ENCODE data around the gene ELAVL3. TPM values are rescaled to one million over a fixed set of nuclear protein-coding genes. Genes with fewer than 3 reads are reported as not detected.
"Not testable (repeated sequence)": the region's sequence is repeated elsewhere in the genome, so short reads cannot be mapped to it uniquely, and the experiment has no call there.

ELAVL3 gene
- total RNA-seq, 6 experiments from 2014 or later: not detected

DNA sequence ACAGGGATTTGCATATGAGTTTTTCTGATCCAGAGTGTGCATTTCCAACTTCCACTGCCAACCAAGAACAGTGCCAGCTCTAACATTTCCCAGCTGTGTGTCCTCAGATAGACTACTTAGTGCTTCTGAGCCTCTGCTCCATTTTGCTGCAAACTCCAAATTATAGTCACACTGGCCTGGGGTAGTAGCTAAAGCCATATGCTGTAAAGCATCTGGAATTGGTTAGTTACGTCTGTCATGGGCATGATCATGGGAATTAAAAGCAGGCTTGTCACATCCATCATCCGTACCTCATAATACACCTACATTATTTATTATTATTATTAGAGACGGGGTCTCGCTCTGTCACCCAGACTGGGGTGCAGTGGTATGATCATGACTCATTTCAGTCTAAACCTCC lies 7.1 kb downstream of the ELAVL3 start:
- Histone ChIP-seq H3K4me3 (no peak overlapping the region), H3K9me3 (no peaks in the 10 kb centered on the region), H3K4me1 (no peaks in the 10 kb centered on the region), H3K27me3 (no peaks in the 10 kb centered on the region), H3K36me3 (no peaks in the 10 kb centered on the region), H3K27ac (no peak overlapping the region)
- WGBS (ENCODE audit: insufficient coverage, low coverage, low lambda C conversion rate, missing lambda C conversion rate): 68% methylated on average over 4 of the region's 4 CpGs
- ATAC-seq (no peak), DNase-seq (no peak)
- no peak for TF ChIP-seq POLR2A (IDR thresholded peaks at IDR 0.05)
- TF ChIP-seq, protein P1, sequence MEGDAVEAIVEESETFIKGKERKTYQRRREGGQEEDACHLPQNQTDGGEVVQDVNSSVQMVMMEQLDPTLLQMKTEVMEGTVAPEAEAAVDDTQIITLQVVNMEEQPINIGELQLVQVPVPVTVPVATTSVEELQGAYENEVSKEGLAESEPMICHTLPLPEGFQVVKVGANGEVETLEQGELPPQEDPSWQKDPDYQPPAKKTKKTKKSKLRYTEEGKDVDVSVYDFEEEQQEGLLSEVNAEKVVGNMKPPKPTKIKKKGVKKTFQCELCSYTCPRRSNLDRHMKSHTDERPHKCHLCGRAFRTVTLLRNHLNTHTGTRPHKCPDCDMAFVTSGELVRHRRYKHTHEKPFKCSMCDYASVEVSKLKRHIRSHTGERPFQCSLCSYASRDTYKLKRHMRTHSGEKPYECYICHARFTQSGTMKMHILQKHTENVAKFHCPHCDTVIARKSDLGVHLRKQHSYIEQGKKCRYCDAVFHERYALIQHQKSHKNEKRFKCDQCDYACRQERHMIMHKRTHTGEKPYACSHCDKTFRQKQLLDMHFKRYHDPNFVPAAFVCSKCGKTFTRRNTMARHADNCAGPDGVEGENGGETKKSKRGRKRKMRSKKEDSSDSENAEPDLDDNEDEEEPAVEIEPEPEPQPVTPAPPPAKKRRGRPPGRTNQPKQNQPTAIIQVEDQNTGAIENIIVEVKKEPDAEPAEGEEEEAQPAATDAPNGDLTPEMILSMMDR (IDR thresholded peaks at IDR 0.05): no peak
- intact Hi-C loops (cut with DNase I): no loop called here

- WGBS (ENCODE audit: insufficient coverage, low coverage, low lambda C conversion rate, missing lambda C conversion rate): 56% methylated on average over 8 of the region's 8 CpGs
- ATAC-seq; intact Hi-C loops (cut with DNase I): not testable (repeated sequence)
These were observed 12.5 kb downstream of the ELAVL3 start for GRCh38 chr19:11468266-11468845.

DNA sequence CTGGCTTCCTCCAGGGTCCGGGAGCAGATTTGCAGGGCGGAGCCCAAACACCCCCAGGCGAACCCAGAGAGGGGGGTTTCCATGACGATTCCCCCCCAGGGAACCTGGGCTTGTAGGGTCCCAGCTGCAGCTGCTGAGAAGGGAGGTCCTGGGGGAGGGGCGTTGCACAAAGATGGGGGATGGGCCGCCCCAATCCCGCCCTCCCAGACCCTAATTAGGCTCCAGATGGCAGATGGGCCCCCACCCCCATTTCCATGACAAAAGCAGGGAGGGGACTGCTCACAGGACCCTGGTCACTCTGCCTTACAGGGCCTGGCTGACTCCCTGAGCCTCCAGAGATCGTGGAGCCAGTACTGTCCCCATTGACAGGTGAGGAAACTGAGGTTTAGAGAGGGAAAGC lies 15.2 kb downstream of the ELAVL3 start:
- no peak overlapping the region for H3K4me3 ChIP-seq
- WGBS (ENCODE audit: insufficient coverage, low coverage, low lambda C conversion rate, missing lambda C conversion rate): 39% methylated on average over 4 of the region's 8 CpGs
- intact Hi-C loops (cut with DNase I): no loop called here
- DNase-seq (no peak), ATAC-seq (no peak)
- no peak overlapping the region for H3K27ac ChIP-seq
- no peaks in the 10 kb centered on the region for H3K36me3 ChIP-seq
- H3K4me1 ChIP-seq: no peaks in the 10 kb centered on the region
- H3K27me3 ChIP-seq: no peaks in the 10 kb centered on the region
- no peaks in the 10 kb centered on the region for H3K9me3 ChIP-seq
- TF ChIP-seq, protein P1 (IDR thresholded peaks at IDR 0.05): no peak
- no peak for TF ChIP-seq POLR2A (IDR thresholded peaks at IDR 0.05)

More at GRCh38 chr19:11468266-11468845, 12.5 kb downstream of the ELAVL3 start:
- not testable (repeated sequence) for DNase-seq, H3K4me1 ChIP-seq, H3K27me3 ChIP-seq, H3K9me3 ChIP-seq, H3K27ac ChIP-seq, H3K36me3 ChIP-seq, H3K4me3 ChIP-seq

GRCh38 chr19:11464333-11465265 lies 16.2 kb downstream of the ELAVL3 start:
- DNase-seq (no peak), ATAC-seq (no peak)
- no peaks in the 10 kb centered on the region for H3K36me3 ChIP-seq
- H3K4me1 ChIP-seq: no peaks in the 10 kb centered on the region
- H3K9me3 ChIP-seq: no peaks in the 10 kb centered on the region
- 72% methylated on average over 9 of the region's 11 CpGs for WGBS (ENCODE audit: insufficient coverage, low coverage, low lambda C conversion rate, missing lambda C conversion rate)
- H3K27ac ChIP-seq: no peak overlapping the region
- intact Hi-C loops (cut with DNase I): no loop called here
- no peak overlapping the region for H3K4me3 ChIP-seq
- no peaks in the 10 kb centered on the region for H3K27me3 ChIP-seq
- no peak for TF ChIP-seq POLR2A (IDR thresholded peaks at IDR 0.05)
- TF ChIP-seq, protein P1 (IDR thresholded peaks at IDR 0.05): no peak

DNA sequence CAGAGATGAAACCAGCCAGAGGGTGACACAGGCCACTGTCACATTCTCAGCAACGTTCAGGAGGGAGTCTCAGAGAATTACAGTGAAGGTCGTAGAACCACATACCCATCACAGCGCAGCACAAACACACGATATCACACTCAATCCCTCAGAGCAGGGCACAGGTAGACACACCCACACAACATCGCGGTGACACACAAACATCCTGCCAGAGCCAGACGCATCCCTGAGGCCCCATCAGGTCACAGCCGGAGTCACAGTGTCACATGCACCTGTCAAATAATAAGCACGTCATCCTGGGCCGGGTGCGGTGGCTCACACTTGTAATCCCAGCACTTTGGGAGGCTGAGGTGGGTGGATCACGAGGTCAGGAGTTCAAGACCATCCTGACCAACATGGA lies 17.5 kb downstream of the ELAVL3 start:
- WGBS (ENCODE audit: insufficient coverage, low coverage, low lambda C conversion rate, missing lambda C conversion rate): 44% methylated on average over 4 of the region's 12 CpGs
- ATAC-seq (no peak), DNase-seq (no peak)
- H3K9me3 ChIP-seq: no peaks in the 10 kb centered on the region
- H3K4me3 ChIP-seq: no peak overlapping the region
- TF ChIP-seq, protein P1 (IDR thresholded peaks at IDR 0.05): no peak
- TF ChIP-seq POLR2A (IDR thresholded peaks at IDR 0.05): no peak
- no peaks in the 10 kb centered on the region for H3K36me3 ChIP-seq
- H3K4me1 ChIP-seq: no peaks in the 10 kb centered on the region
- no peak overlapping the region for H3K27ac ChIP-seq
- intact Hi-C loops (cut with DNase I): no loop called here
- no peaks in the 10 kb centered on the region for H3K27me3 ChIP-seq
